HG03066 (cell line): Measurements from ENCODE around the gene MOCS1.

ENCODE experiments used
- ATAC-seq: cut with Tn5 transposase; IDR thresholded peaks from one replicate; pipeline ENCODE4 v1.9.1; 2021; ENCODE audit warnings: low read depth; ENCODE audit not compliant: unreplicated experiment

Gene MOCS1

GRCh38 chr6:39882531-39882899 is 51.7 kb downstream of the MOCS1 start:
- ATAC-seq: no peak

GRCh38 chr6:39881851-39882530 is 52.3 kb downstream of the MOCS1 start:
- ATAC-seq: no peak

GRCh38 chr6:39880594-39880993 is 53.7 kb downstream of the MOCS1 start:
- no peak for ATAC-seq

- no peak for ATAC-seq
Observed at GRCh38 chr6:39879535-39879934, 54.7 kb downstream of the MOCS1 start.

DNA sequence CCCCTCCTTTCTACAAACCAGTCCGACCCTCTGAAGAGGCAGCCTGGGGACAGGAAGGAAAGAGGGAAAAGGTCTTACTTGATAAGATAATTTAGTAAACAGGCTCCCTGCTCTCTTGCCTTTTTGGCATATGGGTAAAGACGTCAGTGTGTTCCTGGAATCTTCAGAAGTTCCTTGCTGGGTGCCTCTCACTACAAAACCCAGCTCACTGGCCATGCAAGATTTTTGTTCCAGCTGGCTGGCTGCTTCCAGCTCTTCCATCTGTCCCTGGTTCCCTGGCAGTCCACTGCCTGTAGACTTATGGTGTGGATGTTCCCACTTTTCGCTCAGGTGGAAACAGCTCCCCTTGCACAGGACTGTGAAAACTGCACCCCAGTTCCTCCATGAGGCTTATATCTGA is 57.4 kb downstream of the MOCS1 start:
- no peak for ATAC-seq

GRCh38 chr6:39876111-39876510 is 58.2 kb downstream of the MOCS1 start:
- no peak for ATAC-seq

DNA sequence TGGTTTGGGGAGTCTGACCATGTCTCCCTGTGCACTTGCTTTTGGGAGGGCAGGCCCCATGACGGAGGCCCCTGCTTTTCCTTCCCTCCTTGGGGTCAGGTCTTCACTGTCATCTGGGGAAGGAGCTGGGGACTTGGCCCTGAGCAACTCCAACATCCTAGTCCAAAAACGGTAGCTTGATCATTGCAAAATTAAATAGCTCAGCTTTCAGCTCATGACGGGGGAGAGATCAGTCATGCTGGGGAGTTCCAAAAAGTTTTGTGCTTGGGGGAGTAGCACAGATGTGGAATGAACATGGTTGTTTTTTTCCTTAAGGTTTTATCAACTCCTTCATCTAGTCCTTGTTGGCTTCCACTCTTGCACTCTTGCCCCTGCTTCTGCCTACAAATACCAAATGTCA is 60.8 kb downstream of the MOCS1 start:
- no peak for ATAC-seq

- ATAC-seq: no peak
Observed at GRCh38 chr6:39870950-39871349, 63.3 kb downstream of the MOCS1 start.

GRCh38 chr6:39867592-39867991 is 66.7 kb downstream of the MOCS1 start:
- no peak for ATAC-seq

DNA sequence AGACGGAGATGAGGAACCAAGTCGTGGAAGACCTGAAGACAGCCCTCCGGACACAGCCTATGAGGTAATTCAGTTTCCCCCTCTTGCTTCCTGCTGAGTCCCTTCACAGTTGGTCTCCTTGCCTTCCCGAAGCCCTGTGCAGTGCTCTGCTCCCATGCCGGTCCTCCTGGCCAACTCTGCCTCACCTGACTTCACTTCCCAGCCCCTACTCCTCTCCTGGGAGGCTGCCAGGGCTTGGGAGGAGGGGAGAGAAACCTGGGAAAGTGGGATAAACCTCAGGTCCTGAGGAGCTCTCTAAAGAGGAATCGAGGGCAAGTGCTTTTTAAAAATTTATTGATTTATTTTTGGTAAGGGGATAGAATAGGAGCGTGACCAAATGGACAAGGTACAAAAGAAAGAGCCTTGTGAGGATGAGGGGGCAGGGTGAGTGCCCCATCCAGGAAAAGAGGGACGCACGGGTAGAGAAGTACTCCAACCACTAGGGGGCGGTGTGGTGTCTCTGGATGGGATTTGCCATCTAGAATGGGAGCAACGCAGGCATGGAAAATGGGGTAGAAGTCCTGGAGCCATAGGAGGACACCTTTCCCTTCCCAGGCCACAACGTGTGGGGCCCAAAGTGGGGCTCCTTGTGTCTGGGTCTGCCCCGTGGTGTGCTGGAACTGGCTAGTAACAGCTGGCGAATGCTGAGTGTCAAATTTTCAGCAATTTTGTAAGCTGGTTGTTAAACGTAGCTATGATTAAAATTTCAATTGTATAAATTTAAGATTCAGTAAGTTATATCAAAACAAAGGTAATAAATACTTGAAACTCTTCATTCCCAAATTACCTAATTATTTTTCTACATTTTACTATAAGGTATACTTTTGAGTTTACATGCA is 69.0 kb downstream of the MOCS1 start:
- ATAC-seq: no peak

- no peak for ATAC-seq
Observed at GRCh38 chr6:39861663-39862062, 72.6 kb downstream of the MOCS1 start.

DNA sequence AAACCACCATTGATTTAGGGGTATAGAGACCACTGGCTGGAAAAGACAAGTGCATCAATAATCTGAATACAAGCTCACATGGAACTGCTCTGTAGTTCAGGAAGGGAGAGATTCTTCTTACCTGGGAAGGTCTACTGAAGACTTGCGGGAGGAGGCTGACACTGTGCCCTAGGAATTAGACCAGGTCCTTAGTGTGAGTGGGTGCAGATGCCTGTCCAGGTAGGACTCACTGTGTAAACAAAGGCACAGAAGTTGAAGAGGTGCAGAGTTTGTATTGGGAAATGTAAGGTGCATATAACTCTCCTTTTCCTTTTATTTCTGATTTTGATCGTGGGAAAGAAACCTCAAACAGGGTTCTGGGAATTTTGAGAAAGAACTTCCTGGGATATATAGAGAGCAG is 75.2 kb downstream of the MOCS1 start:
- ATAC-seq: no peak

DNA sequence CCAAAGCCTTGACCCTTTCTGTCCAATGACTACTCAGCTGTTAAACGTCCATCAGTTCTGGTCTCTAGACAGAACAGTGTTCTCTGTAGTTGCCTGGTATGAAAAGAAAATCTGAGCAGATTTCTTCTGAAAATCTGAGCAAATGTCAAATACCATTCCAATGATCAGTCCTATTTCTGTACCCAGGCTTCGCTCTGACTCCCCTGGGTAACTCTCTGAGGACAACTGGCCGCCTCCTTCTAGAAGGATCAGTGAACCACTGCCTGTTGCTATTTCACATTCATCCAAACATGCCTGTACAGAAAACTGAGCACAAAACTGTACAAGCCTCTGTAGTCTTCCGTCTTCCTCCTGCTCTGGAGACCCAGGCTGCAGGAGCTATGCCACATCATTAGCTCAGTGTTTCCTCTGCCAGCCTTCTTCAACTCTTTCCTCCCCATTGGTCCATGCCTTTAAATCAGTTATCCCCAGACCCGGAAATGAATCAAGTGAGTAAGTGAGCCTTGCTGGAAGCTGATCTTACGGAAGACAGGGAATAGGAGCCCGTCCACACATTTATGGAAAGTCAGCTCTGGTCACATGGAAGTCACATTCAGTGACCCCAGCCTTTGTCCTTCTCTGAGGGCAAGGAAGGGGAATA is 78.8 kb downstream of the MOCS1 start:
- ATAC-seq: no peak
